Measurements from ENCODE around the gene ALDH9A1.
"Not testable (repeated sequence)": the region's sequence is repeated elsewhere in the genome, so short reads cannot be mapped to it uniquely, and the experiment has no call there.

ALDH9A1 gene

DNA sequence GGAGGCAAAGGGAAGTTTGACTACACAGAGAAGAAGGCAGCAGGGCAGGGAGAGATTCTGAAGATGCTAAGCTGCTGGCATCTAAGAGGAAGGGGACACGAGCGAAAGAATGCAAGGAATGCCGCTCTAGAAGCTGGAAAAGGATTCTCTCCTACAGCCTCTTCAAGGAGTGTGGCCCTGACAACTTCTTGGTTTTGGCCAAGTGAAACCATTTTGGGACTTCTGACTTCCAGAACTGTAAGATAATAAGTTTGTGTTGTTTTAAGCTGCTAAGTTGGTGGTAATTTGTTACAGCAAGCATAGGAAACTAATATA, 38.8 kb downstream of the ALDH9A1 start:
- no peaks in the 10 kb centered on the region for H3K4me1 ChIP-seq (ENCODE audit: control insufficient read depth, low read length)
- TF ChIP-seq, protein P1, sequence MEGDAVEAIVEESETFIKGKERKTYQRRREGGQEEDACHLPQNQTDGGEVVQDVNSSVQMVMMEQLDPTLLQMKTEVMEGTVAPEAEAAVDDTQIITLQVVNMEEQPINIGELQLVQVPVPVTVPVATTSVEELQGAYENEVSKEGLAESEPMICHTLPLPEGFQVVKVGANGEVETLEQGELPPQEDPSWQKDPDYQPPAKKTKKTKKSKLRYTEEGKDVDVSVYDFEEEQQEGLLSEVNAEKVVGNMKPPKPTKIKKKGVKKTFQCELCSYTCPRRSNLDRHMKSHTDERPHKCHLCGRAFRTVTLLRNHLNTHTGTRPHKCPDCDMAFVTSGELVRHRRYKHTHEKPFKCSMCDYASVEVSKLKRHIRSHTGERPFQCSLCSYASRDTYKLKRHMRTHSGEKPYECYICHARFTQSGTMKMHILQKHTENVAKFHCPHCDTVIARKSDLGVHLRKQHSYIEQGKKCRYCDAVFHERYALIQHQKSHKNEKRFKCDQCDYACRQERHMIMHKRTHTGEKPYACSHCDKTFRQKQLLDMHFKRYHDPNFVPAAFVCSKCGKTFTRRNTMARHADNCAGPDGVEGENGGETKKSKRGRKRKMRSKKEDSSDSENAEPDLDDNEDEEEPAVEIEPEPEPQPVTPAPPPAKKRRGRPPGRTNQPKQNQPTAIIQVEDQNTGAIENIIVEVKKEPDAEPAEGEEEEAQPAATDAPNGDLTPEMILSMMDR (IDR thresholded peaks at IDR 0.05; ENCODE audit: low read depth, low read length, poor library complexity, severe bottlenecking), result no peak
- no peak for TF ChIP-seq EZH2phosphoT487 (IDR thresholded peaks at IDR 0.05; ENCODE audit: borderline replicate concordance, low read length)
- H3K9me2 ChIP-seq (replicated peaks; ENCODE audit: control insufficient read depth, low read length), result no peaks in the 10 kb centered on the region
- H3K9me3 ChIP-seq (ENCODE audit: control insufficient read depth, insufficient read depth, low read length), result no peaks in the 10 kb centered on the region
- no peak overlapping the region for H3K27ac ChIP-seq (ENCODE audit: low read depth, low read length)
- H3F3A ChIP-seq (ENCODE audit: control insufficient read depth, insufficient read depth), result no peaks in the 10 kb centered on the region
- H3K36me3 ChIP-seq (ENCODE audit: control insufficient read depth, low read length), result peaks cover 22% of the 10 kb centered on the region
- H3K4me2 ChIP-seq (ENCODE audit: low read length), result no peak overlapping the region
- H4K20me1 ChIP-seq (ENCODE audit: control insufficient read depth, insufficient read depth, low read depth, low read length), result no peaks in the 10 kb centered on the region
- no peaks in the 10 kb centered on the region for H3K79me2 ChIP-seq (ENCODE audit: control insufficient read depth, low read length)
- H3K4me3 ChIP-seq (ENCODE audit: low read length), result no peak overlapping the region
- H3K27me3 ChIP-seq (ENCODE audit: control insufficient read depth, low read length), result no peaks in the 10 kb centered on the region

DNA sequence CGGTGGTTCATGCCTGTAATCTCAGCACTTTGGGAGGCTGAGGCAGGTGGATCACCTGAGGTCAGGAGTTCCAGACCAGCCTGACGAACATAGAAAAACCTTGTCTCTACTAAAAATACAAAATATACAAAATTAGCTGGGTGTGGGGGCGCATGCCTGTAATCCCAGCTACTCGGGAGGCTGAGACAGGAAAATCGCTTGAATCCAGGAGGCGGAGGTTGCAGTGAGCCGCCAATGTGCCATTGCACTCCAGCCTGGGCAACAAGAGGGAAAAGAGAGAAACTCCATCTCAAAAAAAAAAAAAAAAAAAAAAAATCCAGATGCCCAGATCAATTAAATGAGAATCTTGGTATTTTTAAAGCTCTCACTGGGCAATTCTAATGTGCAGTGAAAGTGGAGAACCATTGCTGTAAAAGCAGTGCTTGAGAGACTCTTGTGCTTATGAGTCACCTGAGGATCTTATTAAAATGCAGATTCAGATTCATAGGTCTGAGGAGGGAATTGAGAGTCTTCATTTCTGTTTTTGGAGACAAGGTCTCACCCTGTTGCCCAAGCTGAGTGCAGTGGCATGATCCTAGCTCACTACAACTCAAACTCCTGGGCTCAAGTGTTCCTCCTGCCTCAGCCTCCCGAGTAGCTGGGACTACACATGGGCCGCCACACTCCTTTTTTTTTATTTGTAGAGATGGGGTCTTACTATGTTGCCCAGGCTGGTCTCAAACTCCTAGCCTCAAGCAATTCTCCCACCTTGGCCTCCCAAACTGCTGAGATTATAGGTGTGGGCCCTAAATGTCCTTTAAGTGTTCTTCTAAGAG, 39.4 kb downstream of the ALDH9A1 start:
- H3K4me3 ChIP-seq (ENCODE audit: low read length); H3K4me2 ChIP-seq (ENCODE audit: low read length); H3K79me2 ChIP-seq (ENCODE audit: control insufficient read depth, low read length); H4K20me1 ChIP-seq (ENCODE audit: control insufficient read depth, insufficient read depth, low read depth, low read length); H3K4me1 ChIP-seq (ENCODE audit: control insufficient read depth, low read length); H3F3A ChIP-seq (ENCODE audit: control insufficient read depth, insufficient read depth); H3K9me2 ChIP-seq (replicated peaks; ENCODE audit: control insufficient read depth, low read length); H3K27ac ChIP-seq (ENCODE audit: low read depth, low read length); H3K9me3 ChIP-seq (ENCODE audit: control insufficient read depth, insufficient read depth, low read length); H3K27me3 ChIP-seq (ENCODE audit: control insufficient read depth, low read length): not testable (repeated sequence)
- H3K36me3 ChIP-seq (ENCODE audit: control insufficient read depth, low read length), result peaks cover 17% of the 10 kb centered on the region

DNA sequence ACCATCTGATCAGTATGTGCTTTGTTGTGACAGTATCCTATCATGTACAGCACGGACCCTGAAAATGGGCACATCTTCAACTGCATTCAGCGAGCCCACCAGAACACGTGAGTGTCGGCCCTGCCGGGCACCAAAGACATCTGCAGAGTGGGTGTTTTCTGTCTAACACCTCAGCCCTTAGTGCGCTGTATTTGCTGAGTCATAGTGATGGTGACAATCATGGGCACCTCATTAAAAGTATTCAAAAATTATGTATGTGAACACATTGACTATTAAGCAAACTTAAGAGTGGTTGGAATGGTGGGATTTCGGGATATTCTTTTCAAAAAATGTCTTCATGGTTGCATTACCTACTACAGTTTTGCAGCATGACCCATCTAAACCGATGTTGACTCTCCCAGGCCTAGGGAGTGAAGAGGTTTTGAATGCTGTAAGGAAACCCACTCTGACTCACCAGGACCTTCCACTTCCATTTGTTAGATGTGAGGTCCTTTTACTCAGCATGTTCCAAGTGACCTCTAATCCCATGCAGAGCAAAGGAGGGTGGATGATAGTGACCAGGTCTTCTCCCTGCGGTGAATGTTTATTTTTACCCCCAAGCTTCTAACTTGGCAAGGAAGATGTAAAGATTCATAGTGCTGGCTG, 47.3 kb downstream of the ALDH9A1 start:
- Histone ChIP-seq H3K27ac (ENCODE audit: low read depth, low read length) (no peak overlapping the region), H3K79me2 (ENCODE audit: control insufficient read depth, low read length) (no peaks in the 10 kb centered on the region), H3K4me1 (ENCODE audit: control insufficient read depth, low read length) (no peaks in the 10 kb centered on the region), H3K9me3 (ENCODE audit: control insufficient read depth, insufficient read depth, low read length) (no peaks in the 10 kb centered on the region), H3K4me3 (ENCODE audit: low read length) (no peak overlapping the region), H4K20me1 (ENCODE audit: control insufficient read depth, insufficient read depth, low read depth, low read length) (no peaks in the 10 kb centered on the region), H3F3A (ENCODE audit: control insufficient read depth, insufficient read depth) (no peaks in the 10 kb centered on the region), H3K27me3 (ENCODE audit: control insufficient read depth, low read length) (no peaks in the 10 kb centered on the region), H3K36me3 (ENCODE audit: control insufficient read depth, low read length) (no peaks in the 10 kb centered on the region), H3K4me2 (ENCODE audit: low read length) (no peak overlapping the region), H3K9me2 (replicated peaks; ENCODE audit: control insufficient read depth, low read length) (no peaks in the 10 kb centered on the region)
- TF ChIP-seq, protein P1 (IDR thresholded peaks at IDR 0.05; ENCODE audit: low read depth, low read length, poor library complexity, severe bottlenecking), result no peak
- TF ChIP-seq EZH2phosphoT487 (IDR thresholded peaks at IDR 0.05; ENCODE audit: borderline replicate concordance, low read length), result no peak

DNA sequence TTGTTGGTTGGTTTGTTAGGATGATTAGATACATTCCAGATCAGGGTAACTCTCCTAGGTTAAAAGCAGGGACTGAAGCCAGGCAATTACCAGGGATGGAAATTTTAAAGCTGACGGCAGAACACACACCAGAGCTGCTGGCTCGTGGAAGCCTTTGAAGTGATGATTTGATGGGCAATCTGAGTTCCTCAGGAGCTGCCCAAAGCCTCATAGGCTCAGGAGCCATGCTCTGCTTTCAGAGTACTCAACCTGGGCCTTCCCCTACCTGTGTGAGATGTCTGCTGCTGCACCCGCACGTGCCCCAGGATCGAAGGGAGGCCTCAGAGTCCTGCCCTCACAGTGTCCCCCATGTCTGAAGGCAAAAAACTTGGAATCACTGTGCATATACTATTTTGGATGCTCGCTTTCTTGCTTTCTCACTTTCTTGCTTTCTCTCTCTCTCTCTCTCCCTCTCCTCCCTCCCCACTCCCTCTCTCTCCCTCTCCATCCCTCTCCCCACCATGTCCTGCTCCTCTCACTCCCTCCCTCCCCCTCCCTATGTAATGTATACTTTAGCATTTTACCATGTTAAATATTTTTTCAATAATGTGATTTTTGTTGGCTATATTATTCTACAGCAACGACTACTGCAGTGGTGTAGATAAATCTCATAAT, 49.3 kb downstream of the ALDH9A1 start:
- no peaks in the 10 kb centered on the region for H3K79me2 ChIP-seq (ENCODE audit: control insufficient read depth, low read length)
- H3K4me2 ChIP-seq (ENCODE audit: low read length), result no peak overlapping the region
- H3K36me3 ChIP-seq (ENCODE audit: control insufficient read depth, low read length), result no peaks in the 10 kb centered on the region
- H4K20me1 ChIP-seq (ENCODE audit: control insufficient read depth, insufficient read depth, low read depth, low read length), result no peaks in the 10 kb centered on the region
- H3F3A ChIP-seq (ENCODE audit: control insufficient read depth, insufficient read depth), result no peaks in the 10 kb centered on the region
- H3K27ac ChIP-seq (ENCODE audit: low read depth, low read length), result no peak overlapping the region
- TF ChIP-seq, protein P1 (IDR thresholded peaks at IDR 0.05; ENCODE audit: low read depth, low read length, poor library complexity, severe bottlenecking), result no peak
- no peak for TF ChIP-seq EZH2phosphoT487 (IDR thresholded peaks at IDR 0.05; ENCODE audit: borderline replicate concordance, low read length)
- no peak overlapping the region for H3K4me3 ChIP-seq (ENCODE audit: low read length)
- no peaks in the 10 kb centered on the region for H3K4me1 ChIP-seq (ENCODE audit: control insufficient read depth, low read length)
- H3K27me3 ChIP-seq (ENCODE audit: control insufficient read depth, low read length), result no peaks in the 10 kb centered on the region
- no peaks in the 10 kb centered on the region for H3K9me2 ChIP-seq (replicated peaks; ENCODE audit: control insufficient read depth, low read length)
- H3K9me3 ChIP-seq (ENCODE audit: control insufficient read depth, insufficient read depth, low read length), result no peaks in the 10 kb centered on the region

All from DOHH2 (cell line).